GM19351 (cell line): ENCODE results near the gene PLA2G12A.

ENCODE experiments used
- ATAC-seq: cut with Tn5 transposase; IDR thresholded peaks from one replicate; pipeline ENCODE4 v1.9.1; 2021; ENCODE audit warnings: mild to moderate bottlenecking, moderate library complexity; ENCODE audit not compliant: unreplicated experiment

Gene PLA2G12A

GRCh38 chr4:109729718-109730618, at the start of gene PLA2G12A:
Gene PLA2G12A (minus strand): TSS chr4:109730070. CDS start chr4:109729809, 261 bp downstream.
- ATAC-seq: peak; percentile 79

GRCh38 chr4:109764789-109765402, 35.0 kb upstream of the PLA2G12A start:
- no peak for ATAC-seq

GRCh38 chr4:109764376-109764775, 34.5 kb upstream of the PLA2G12A start:
- no peak for ATAC-seq

- ATAC-seq: peak; percentile 57
Measured at GRCh38 chr4:109760682-109761081, 30.8 kb upstream of the PLA2G12A start.

GRCh38 chr4:109755656-109756055, 25.8 kb upstream of the PLA2G12A start:
- no peak for ATAC-seq

- ATAC-seq: no peak
Measured at GRCh38 chr4:109754093-109754857, 24.4 kb upstream of the PLA2G12A start.

- no peak for ATAC-seq
Measured at GRCh38 chr4:109752525-109752924, 22.7 kb upstream of the PLA2G12A start.

GRCh38 chr4:109751852-109752251, 22.0 kb upstream of the PLA2G12A start:
- ATAC-seq: no peak

GRCh38 chr4:109750652-109751244, 20.9 kb upstream of the PLA2G12A start:
- no peak for ATAC-seq

GRCh38 chr4:109749388-109750082, 19.7 kb upstream of the PLA2G12A start:
- no peak for ATAC-seq

GRCh38 chr4:109748114-109748513, 18.2 kb upstream of the PLA2G12A start:
- ATAC-seq: no peak

GRCh38 chr4:109746728-109747127, 16.9 kb upstream of the PLA2G12A start:
- ATAC-seq: no peak

GRCh38 chr4:109745830-109746229, 16.0 kb upstream of the PLA2G12A start:
- no peak for ATAC-seq

GRCh38 chr4:109739547-109739946, 9.7 kb upstream of the PLA2G12A start:
- ATAC-seq: no peak

GRCh38 chr4:109738104-109738872, 8.4 kb upstream of the PLA2G12A start:
- no peak for ATAC-seq

GRCh38 chr4:109735566-109736365, 5.9 kb upstream of the PLA2G12A start:
- no peak for ATAC-seq

- no peak for ATAC-seq
Measured at GRCh38 chr4:109733728-109734127, 3.9 kb upstream of the PLA2G12A start.

GRCh38 chr4:109730619-109731545, 1.0 kb upstream of the PLA2G12A start:
- ATAC-seq: no peak
